SK-N-SH (cell line): ENCODE data around the gene IL15RA. TPM values are rescaled to one million over a fixed set of nuclear protein-coding genes. Genes with fewer than 3 reads are reported as not detected.

Experiments
- CTCF ChIA-PET: fragments of 300-600, 350-600 bp; formaldehyde crosslinking; extraction: SDS; loops from one replicate; lab custom pipeline; 2021; lab: Yijun Ruan, JAX
- POLR2A ChIA-PET: fragments of 350-600 bp; sonication (Branson Sonifier 250); formaldehyde crosslinking; extraction: SDS; loops from one replicate; lab custom pipeline; 2020; ENCODE audit warnings: antibody characterized with exemption, inconsistent platforms; lab: Yijun Ruan, JAX
- DNase-seq: peaks from one replicate; pipeline ENCODE4 v3.0.0; 2012
- H2AFZ ChIP-seq: fragments of 200-600 bp; sonication (generic); 2 replicates; pipeline ENCODE4 v1.8.1; 2016; ENCODE audit warnings: antibody characterized with exemption, mild to moderate bottlenecking, low read depth
- H3F3A ChIP-seq: fragments of 200-600 bp; sonication (generic); replicated peaks from 2 replicates; pipeline ENCODE3; 2016; ENCODE audit warnings: antibody characterized with exemption, mild to moderate bottlenecking; ENCODE audit not compliant: insufficient read depth
- H3K27ac ChIP-seq, 2 experiments: fragments of 200-500 bp in 1 of 2; fragments of 200-600 bp in 1 of 2; sonication (Bioruptor generic) in 1 of 2; sonication (generic), shearing (Covaris generic) in 1 of 2; 2 replicates each; pipeline versions ENCODE4 v1.5.1 to v1.6.1; 2014 to 2016; ENCODE audit warnings: low read depth in 2 of 2, inconsistent platforms in 1 of 2, low read length in 1 of 2, mild to moderate bottlenecking in 1 of 2, mixed read lengths in 1 of 2
- H3K27me3 ChIP-seq: fragments of 200-600 bp; sonication (generic), shearing (Covaris generic); 2 replicates; pipeline ENCODE4 v1.6.1; 2016; ENCODE audit warnings: mixed run types; ENCODE audit not compliant: insufficient read depth
- H3K36me3 ChIP-seq, 2 experiments: fragments of 200-500 bp in 1 of 2; fragments of 200-600 bp in 1 of 2; sonication (Bioruptor generic) in 1 of 2; sonication (generic) in 1 of 2; replicated peaks in 1 of 2; 2 replicates each; pipeline versions ENCODE3 to v1.5.1; 2014 to 2016; ENCODE audit warnings: low read length in 1 of 2, mild to moderate bottlenecking in 1 of 2; ENCODE audit not compliant: insufficient read depth in 2 of 2, control insufficient read depth in 1 of 2
- H3K4me1 ChIP-seq, 2 experiments: fragments of 200-500 bp in 1 of 2; fragments of 200-600 bp in 1 of 2; sonication (Bioruptor generic) in 1 of 2; sonication (generic), shearing (Covaris generic) in 1 of 2; 2 replicates each; pipeline versions ENCODE4 v1.5.1 to v1.6.1; 2014 to 2016; ENCODE audit warnings: low read depth in 1 of 2, low read length in 1 of 2, mixed run types in 1 of 2; ENCODE audit not compliant: insufficient read depth in 2 of 2, control insufficient read depth in 1 of 2
- H3K4me2 ChIP-seq: fragments of 200-600 bp; sonication (generic), shearing (Covaris generic); 2 replicates; pipeline ENCODE4 v1.6.1; 2017; ENCODE audit warnings: mixed run types
- H3K4me3 ChIP-seq, 2 experiments: fragments of 200-500 bp in 1 of 2; fragments of 200-600 bp in 1 of 2; sonication (Bioruptor generic) in 1 of 2; sonication (generic), shearing (Covaris generic) in 1 of 2; 2 replicates each; pipeline versions ENCODE4 v1.5.1 to v1.8.1; 2014 to 2016; ENCODE audit warnings: low read depth in 2 of 2, inconsistent platforms in 1 of 2, low read length in 1 of 2, mild to moderate bottlenecking in 1 of 2, mixed read lengths in 1 of 2, moderate library complexity in 1 of 2
- H3K79me2 ChIP-seq: fragments of 200-600 bp; sonication (generic); 2 replicates; pipeline ENCODE4 v1.8.1; 2017; ENCODE audit warnings: mild to moderate bottlenecking; ENCODE audit not compliant: insufficient read depth
- H3K9ac ChIP-seq: fragments of 200-600 bp; sonication (generic); 2 replicates; pipeline ENCODE4 v1.6.1; 2017; ENCODE audit warnings: mixed run types
- H3K9me2 ChIP-seq: fragments of 200-600 bp; sonication (generic); 2 replicates; pipeline ENCODE4 v1.6.1; 2017; ENCODE audit warnings: mixed run types
- H3K9me3 ChIP-seq: fragments of 200-600 bp; sonication (generic); 2 replicates; pipeline ENCODE4 v1.6.1; 2017; ENCODE audit warnings: mixed run types, mild to moderate bottlenecking, moderate library complexity
- H4K20me1 ChIP-seq: fragments of 200-600 bp; sonication (generic); 2 replicates; pipeline ENCODE4 v1.6.1; 2017; ENCODE audit warnings: mild to moderate bottlenecking, mixed run types; ENCODE audit not compliant: insufficient read depth
- CHD2 ChIP-seq: fragments of 150-350 bp; IDR thresholded peaks from 2 replicates; pipeline ENCODE4 v1.6.1; 2018; ENCODE audit warnings: low read length; ENCODE audit not compliant: partially characterized antibody
- CTCF ChIP-seq: fragments of 200-600 bp; sonication (generic); IDR thresholded peaks from 2 replicates; pipeline ENCODE4 v1.6.1; 2017; ENCODE audit warnings: antibody characterized with exemption, mild to moderate bottlenecking, moderate library complexity
- FOXJ3 ChIP-seq: sonication (generic); formaldehyde crosslinking; IDR thresholded peaks from 2 replicates; pipeline ENCODE4 v1.5.1; 2020; ENCODE audit warnings: mild to moderate bottlenecking, missing genetic modification reagents
- MAX ChIP-seq: IDR thresholded peaks from 2 replicates; pipeline ENCODE4 v1.4.0; 2012; ENCODE audit warnings: low read depth
- MEF2A ChIP-seq: IDR thresholded peaks from 2 replicates; pipeline ENCODE4 v1.4.0; 2012; ENCODE audit warnings: low read depth, borderline replicate concordance
- MXI1 ChIP-seq: IDR thresholded peaks from 2 replicates; pipeline ENCODE4 v1.6.1; 2012; ENCODE audit warnings: mild to moderate bottlenecking, low read depth, low read length, improper control_type of control experiment
- NFIC ChIP-seq: IDR thresholded peaks from 2 replicates; pipeline ENCODE4 v1.4.0; 2012; ENCODE audit warnings: borderline replicate concordance
- PBX3 ChIP-seq: IDR thresholded peaks from 2 replicates; pipeline ENCODE4; 2012
- RAD21 ChIP-seq: IDR thresholded peaks from 2 replicates; pipeline ENCODE4 v1.6.1; 2012; ENCODE audit warnings: mild to moderate bottlenecking, low read length
- RCOR1 ChIP-seq: fragments of 150-350 bp; IDR thresholded peaks from 2 replicates; pipeline ENCODE4 v1.6.1; 2017; ENCODE audit warnings: antibody characterized with exemption, low read length
- SMC3 ChIP-seq: IDR thresholded peaks from 2 replicates; pipeline ENCODE4 v1.6.1; 2012; ENCODE audit warnings: low read depth, low read length, improper control_type of control experiment
- WGBS: methylation state at CpG from one replicate; pipeline ENCODE4 v1.1.6; 2017; ENCODE audit warnings: low lambda C conversion rate; 5-methylcytosine and 5-hydroxymethylcytosine counted together
- polyA plus RNA-seq, 3 experiments: library from polyadenylated mRNA; depleted of rRNA; stranded (reverse); fragments of >200 nt; gene quantifications; 2 replicates each; pipeline ENCODE4 v1.2.3, GENCODE V29; 2012

The IL15RA gene
- polyA plus RNA-seq, 1 of the 3 experiments (the other 2 are of a cell fraction) = 2.1 TPM

GRCh38 chr10:6014241-6014761 lies 37.0 kb upstream of the IL15RA start:
- Histone ChIP-seq H3K36me3 (no peaks in the 10 kb centered on the region), H3K9ac (no peak overlapping the region), H3F3A (no peaks in the 10 kb centered on the region)
- POLR2A ChIA-PET = no interaction called here
- no peak for TF ChIP-seq MXI1
- peak; percentile 77 for TF ChIP-seq CTCF
- TF ChIP-seq SMC3 = peak; percentile 52
- TF ChIP-seq RAD21 = peak; percentile 57
- TF ChIP-seq CHD2 = no peak
- TF ChIP-seq, all 33 proteins: peak for 3
- Histone ChIP-seq H3K4me1 (no peaks in the 10 kb centered on the region; a peak in 1 of 4 replicates), H3K27me3 (no peaks in the 10 kb centered on the region; the same call in 1 of the 2 replicates), H2AFZ (peak overlapping the region; percentile 76; the same call in 1 of the 2 replicates), H3K27ac (no peak overlapping the region), H3K9me2 (no peaks in the 10 kb centered on the region), H3K79me2 (no peaks in the 10 kb centered on the region), H3K4me3 (peak overlapping the region in 1 of 2 experiments; percentile 40; a peak in 1 of 4 replicates), H4K20me1 (no peaks in the 10 kb centered on the region), H3K9me3 (no peaks in the 10 kb centered on the region), H3K4me2 (peak overlapping the region; percentile 40; the same call in 1 of the 2 replicates)
- CTCF ChIA-PET = interaction anchor here (0.6 to 3.5 kb wide), 17 partner anchors 9 to 515 kb away, joined by 3 to 22 read pairs (median 4); no protein-coding TSS in a partner anchor
- 51% methylated on average over 6 of the region's 6 CpGs for WGBS
- peak; percentile 52 for DNase-seq

GRCh38 chr10:6013413-6014192 lies 36.3 kb upstream of the IL15RA start:
- peak overlapping the region; percentile 40; the same call in 1 of the 2 replicates for H3K4me2 ChIP-seq
- H4K20me1 ChIP-seq = no peaks in the 10 kb centered on the region
- no peaks in the 10 kb centered on the region for H3K9me3 ChIP-seq
- peak overlapping the region in 1 of 2 experiments; percentile 40; a peak in 1 of 4 replicates for H3K4me3 ChIP-seq
- WGBS = 26% methylated on average over 17 of the region's 17 CpGs
- H2AFZ ChIP-seq = peak overlapping the region; percentile 76; the same call in 1 of the 2 replicates
- H3K9ac ChIP-seq = no peak overlapping the region
- ChIA-PET POLR2A (no interaction called here), CTCF (interaction anchor here (0.6 to 3.5 kb wide), 19 partner anchors 10 to 516 kb away, joined by 3 to 22 read pairs (median 4); no protein-coding TSS in a partner anchor)
- H3F3A ChIP-seq = no peaks in the 10 kb centered on the region
- no peaks in the 10 kb centered on the region for H3K79me2 ChIP-seq
- no peaks in the 10 kb centered on the region; the same call in 1 of the 2 replicates for H3K27me3 ChIP-seq
- DNase-seq = peak; percentile 36
- H3K9me2 ChIP-seq = no peaks in the 10 kb centered on the region
- no peak for TF ChIP-seq RCOR1
- TF ChIP-seq FOXJ3 (CRISPR knock-in tag) = no peak
- no peak for TF ChIP-seq PBX3
- TF ChIP-seq MAX = no peak
- TF ChIP-seq MXI1 = no peak
- TF ChIP-seq MEF2A = no peak
- no peak for TF ChIP-seq NFIC
- no peak overlapping the region for H3K27ac ChIP-seq
- H3K4me1 ChIP-seq = no peaks in the 10 kb centered on the region; a peak in 1 of 4 replicates
- no peaks in the 10 kb centered on the region for H3K36me3 ChIP-seq
